Coronary artery (tissue), 2 donors: ENCODE measurements around the gene FAM151A.

Experiments used
- DNase-seq: peaks from one replicate; pipeline ENCODE4 v3.0.0-alpha.2; 2017; ENCODE audit warnings: low spot score
- H3K27ac ChIP-seq, 2 donors: fragments of 200-600 bp; sonication (generic); one replicate each; pipeline ENCODE4 v1.5.1; 2016 to 2019
- H3K4me3 ChIP-seq: fragments of 200-600 bp; sonication (generic); 2 replicates; pipeline ENCODE4 v1.5.1; 2016; ENCODE audit warnings: mild to moderate bottlenecking, moderate library complexity
- CTCF ChIP-seq: fragments of 200-600 bp; sonication (generic); IDR thresholded peaks from one replicate; pipeline ENCODE4 v1.5.1; 2019; ENCODE audit warnings: antibody characterized with exemption

FAM151A gene

GRCh38 chr1:54583871-54584270 is 39.5 kb downstream of the FAM151A start:
- TF ChIP-seq CTCF, result no peak
- H3K27ac ChIP-seq, result no peak overlapping the region
- H3K4me3 ChIP-seq, result no peak overlapping the region
- no peak for DNase-seq

GRCh38 chr1:54583307-54583686 is 40.0 kb downstream of the FAM151A start:
- peak overlapping the region; percentile 92 to 95 for H3K27ac ChIP-seq
- H3K4me3 ChIP-seq, result no peak overlapping the region
- DNase-seq, result no peak
- no peak for TF ChIP-seq CTCF

- Histone ChIP-seq H3K27ac (peak overlapping the region; percentile 92 to 95), H3K4me3 (no peak overlapping the region)
- no peak for DNase-seq
- TF ChIP-seq CTCF, result no peak
Observed at GRCh38 chr1:54582566-54583306, 40.6 kb downstream of the FAM151A start.

GRCh38 chr1:54581621-54582035 is 41.7 kb downstream of the FAM151A start:
- peak overlapping the region; percentile 6 for H3K4me3 ChIP-seq
- no peak for TF ChIP-seq CTCF
- peak overlapping the region; percentile 92 to 95 for H3K27ac ChIP-seq
- DNase-seq, result peak; percentile 99

DNA sequence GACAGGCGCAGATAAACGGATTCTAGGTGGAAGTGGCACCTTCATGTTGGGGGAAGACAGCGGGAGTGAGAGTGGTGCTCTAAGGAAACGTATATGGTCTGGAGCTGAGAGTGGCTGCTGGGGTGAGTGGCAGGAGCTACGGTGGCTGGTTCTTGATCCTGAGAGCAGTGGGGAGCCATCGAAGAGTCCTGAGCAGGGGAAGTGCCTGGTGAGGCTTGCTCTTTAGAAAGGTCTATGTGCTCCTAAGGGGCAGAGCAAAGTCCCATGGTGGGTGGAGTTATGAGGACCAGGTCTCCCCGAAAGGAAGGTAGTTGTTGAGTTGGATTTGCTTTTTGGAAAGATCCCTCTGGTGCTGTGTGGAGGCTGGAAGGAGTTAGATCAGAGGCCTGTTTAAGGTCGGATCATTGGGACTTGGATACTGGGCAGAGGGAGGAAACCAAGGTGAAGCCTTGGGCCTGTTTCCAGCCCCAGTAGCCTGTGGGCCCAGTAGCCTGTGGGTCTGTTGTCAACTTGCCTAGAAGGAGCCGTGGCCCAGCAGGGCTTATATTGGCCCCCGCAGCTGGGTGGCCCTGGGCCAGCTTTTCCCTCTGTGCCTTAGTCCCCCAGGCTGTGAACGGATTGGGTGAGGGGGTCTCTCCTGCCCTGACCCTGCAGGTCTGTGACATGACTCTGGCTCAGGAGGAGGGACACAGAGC is 42.3 kb downstream of the FAM151A start:
- H3K27ac ChIP-seq, result peak overlapping the region; percentile 92 to 95
- H3K4me3 ChIP-seq, result peak overlapping the region; percentile 6
- no peak for DNase-seq
- TF ChIP-seq CTCF, result no peak

DNA sequence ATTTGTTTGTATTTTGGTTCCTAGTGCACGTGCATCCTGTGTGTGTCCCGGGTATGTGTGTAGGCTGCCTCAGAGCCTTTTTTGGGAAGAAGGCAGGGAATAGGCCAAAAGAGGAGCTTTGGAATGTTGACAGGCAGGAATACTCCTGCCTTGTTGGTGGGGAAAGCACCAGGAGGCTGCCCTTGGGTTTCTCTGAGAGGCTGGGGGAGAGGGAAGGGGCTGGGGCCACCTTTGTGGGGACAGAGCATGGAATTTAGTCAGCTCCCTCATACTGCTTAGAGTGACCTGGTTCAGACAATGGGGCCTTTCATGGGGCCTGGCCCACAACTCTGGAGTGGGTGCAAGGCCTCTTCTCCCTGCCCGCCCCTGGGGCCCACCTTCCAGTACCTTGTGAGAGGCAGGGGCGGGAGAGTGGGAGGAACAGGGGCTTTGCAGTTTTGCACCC is 44.0 kb downstream of the FAM151A start:
- TF ChIP-seq CTCF, result no peak
- Histone ChIP-seq H3K27ac (peak overlapping the region; percentile 92 to 95), H3K4me3 (no peak overlapping the region)
- DNase-seq, result no peak

GRCh38 chr1:54577612-54578011 is 45.7 kb downstream of the FAM151A start:
- TF ChIP-seq CTCF, result no peak
- peak overlapping the region; percentile 45 to 74 for H3K27ac ChIP-seq
- no peak for DNase-seq
- no peak overlapping the region for H3K4me3 ChIP-seq
